GM18526 (cell line): ENCODE results near the gene MDK.

ENCODE experiments used
- POLR2A ChIP-seq: IDR thresholded peaks from 3 replicates; pipeline ENCODE4 v1.6.1; 2011; ENCODE audit not compliant: insufficient read length; ENCODE audit errors: extremely low read depth

Gene MDK

GRCh38 chr11:46426233-46426991, 44.9 kb downstream of the MDK start:
- TF ChIP-seq POLR2A = no peak

DNA sequence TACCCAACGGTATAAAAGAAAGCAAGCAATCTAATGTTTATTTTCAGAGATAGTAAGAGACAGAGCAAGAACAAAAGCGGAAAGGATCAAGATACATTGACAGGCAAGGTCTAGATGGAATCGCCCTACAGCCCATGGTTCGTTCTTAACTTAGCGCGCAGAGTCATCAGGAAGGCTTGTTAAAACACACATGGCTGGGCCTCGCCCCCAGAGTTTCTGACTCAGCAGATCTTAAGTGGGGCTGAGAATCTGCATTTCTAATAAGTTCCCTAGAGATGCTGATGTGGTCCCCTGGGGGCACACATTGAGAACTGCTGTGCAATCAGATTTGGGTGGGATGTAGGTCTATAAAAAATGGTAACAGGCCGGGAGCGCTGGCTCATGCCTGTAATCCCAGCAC, 45.9 kb downstream of the MDK start:
- no peak for TF ChIP-seq POLR2A

DNA sequence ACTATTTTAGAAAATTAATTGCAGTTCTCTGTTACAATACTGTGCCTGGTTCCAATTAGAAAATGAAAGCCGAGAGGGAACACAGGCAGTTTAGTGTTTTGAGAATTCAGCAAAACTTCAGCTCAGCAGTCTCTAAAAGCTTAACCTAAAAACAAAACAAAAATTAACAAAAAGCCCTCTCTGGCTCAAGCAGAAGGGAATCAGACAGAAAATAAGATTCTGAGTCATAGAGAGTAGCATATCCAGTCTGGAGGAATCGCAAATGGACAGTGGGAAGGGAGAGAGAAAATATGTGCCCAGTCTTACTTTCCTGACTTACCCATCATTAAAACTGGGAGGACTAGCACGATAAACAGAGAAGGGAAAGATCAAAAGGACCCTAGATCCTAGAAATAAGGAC, 48.2 kb downstream of the MDK start:
- no peak for TF ChIP-seq POLR2A

DNA sequence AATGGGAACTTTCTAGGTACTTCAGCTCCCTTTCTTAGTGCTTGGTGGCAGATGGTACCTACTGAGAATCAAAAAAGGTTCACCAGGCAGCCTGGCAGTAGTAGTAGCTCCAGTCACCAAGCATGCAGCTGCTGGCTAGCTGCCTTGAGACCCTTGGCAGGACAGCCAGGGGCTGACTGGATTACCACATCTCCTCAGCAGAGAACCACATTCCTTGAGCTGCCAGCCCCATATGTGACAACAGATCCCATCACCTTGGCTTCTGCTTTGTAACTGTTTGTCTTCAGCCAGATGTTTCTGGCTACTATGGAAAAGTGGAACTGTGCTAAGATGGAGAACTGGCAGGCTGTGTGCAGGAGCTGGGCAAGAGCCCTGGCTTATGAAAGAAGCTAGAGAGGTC, 49.7 kb downstream of the MDK start:
- TF ChIP-seq POLR2A = no peak
